Measurements from ENCODE around the gene SGMS1.
"Not testable (repeated sequence)": the region's sequence is repeated elsewhere in the genome, so short reads cannot be mapped to it uniquely, and the experiment has no call there.

GRCh38 chr10:50669957-50670356 is 46.2 kb upstream of the SGMS1 start:
- TF ChIP-seq POLR2A (IDR thresholded peaks at IDR 0.05; ENCODE audit: low read length); MAZ (IDR thresholded peaks at IDR 0.05; ENCODE audit: borderline replicate concordance, low read depth, low read length); CTCF (IDR thresholded peaks at IDR 0.05); REST (IDR thresholded peaks at IDR 0.05); E2F6 (IDR thresholded peaks at IDR 0.05; ENCODE audit: borderline replicate concordance, low read depth); POLR2AphosphoS2 (conservative IDR thresholded peaks at IDR 0.05; ENCODE audit: low read length); EP300 (IDR thresholded peaks at IDR 0.05); CBX2 (IDR thresholded peaks at IDR 0.05; ENCODE audit: borderline replicate concordance, low read depth); MYC (IDR thresholded peaks at IDR 0.05; ENCODE audit: borderline replicate concordance, low read length); CEBPB (IDR thresholded peaks at IDR 0.05); KDM1A (IDR thresholded peaks at IDR 0.05; ENCODE audit: low read depth); ESRRA (IDR thresholded peaks at IDR 0.05; ENCODE audit: borderline replicate concordance, low read length); FOXS1 (CRISPR knock-in tag; IDR thresholded peaks at IDR 0.05); HOXB5 (CRISPR knock-in tag; IDR thresholded peaks at IDR 0.05): not testable (repeated sequence)

All from A549 (cell line).